ENCODE measurements around the gene TRIP10.
"Not testable (repeated sequence)": the region's sequence is repeated elsewhere in the genome, so short reads cannot be mapped to it uniquely, and the experiment has no call there.

The TRIP10 gene

GRCh38 chr19:6769006-6769619 is 29.6 kb downstream of the TRIP10 start:
- DNase-seq, result no peak

GRCh38 chr19:6771648-6772027 is 32.2 kb downstream of the TRIP10 start:
- not testable (repeated sequence) for DNase-seq

- DNase-seq, result no peak
These were observed 32.8 kb downstream of the TRIP10 start, which contains the start of gene VAV1 for GRCh38 chr19:6772028-6772865. VAV1 (plus strand) TSS chr19:6772708; CDS start chr19:6772808, 100 bp downstream.

DNA sequence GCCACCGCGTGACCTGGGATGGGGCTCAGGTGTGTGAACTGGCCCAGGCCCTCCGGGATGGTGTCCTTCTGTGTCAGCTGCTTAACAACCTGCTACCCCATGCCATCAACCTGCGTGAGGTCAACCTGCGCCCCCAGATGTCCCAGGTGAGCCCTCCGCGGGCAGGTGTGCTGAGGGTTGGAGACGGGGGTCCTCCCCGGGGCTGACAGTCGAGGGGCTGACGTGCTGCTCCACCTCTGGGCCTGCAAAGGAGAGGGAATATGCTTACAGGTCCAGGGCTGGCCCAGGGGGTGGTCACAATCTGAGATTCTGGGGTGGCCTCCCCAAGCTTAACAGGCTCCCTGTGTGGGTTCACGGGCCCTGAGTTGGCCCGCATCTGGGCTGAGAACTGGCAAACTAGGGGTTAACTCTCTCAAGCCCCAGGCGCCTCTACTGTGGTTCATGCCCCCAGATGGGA is 33.4 kb downstream of the TRIP10 start:
- DNase-seq, result no peak

GRCh38 chr19:6773323-6773931 is 33.9 kb downstream of the TRIP10 start:
- no peak for DNase-seq

DNA sequence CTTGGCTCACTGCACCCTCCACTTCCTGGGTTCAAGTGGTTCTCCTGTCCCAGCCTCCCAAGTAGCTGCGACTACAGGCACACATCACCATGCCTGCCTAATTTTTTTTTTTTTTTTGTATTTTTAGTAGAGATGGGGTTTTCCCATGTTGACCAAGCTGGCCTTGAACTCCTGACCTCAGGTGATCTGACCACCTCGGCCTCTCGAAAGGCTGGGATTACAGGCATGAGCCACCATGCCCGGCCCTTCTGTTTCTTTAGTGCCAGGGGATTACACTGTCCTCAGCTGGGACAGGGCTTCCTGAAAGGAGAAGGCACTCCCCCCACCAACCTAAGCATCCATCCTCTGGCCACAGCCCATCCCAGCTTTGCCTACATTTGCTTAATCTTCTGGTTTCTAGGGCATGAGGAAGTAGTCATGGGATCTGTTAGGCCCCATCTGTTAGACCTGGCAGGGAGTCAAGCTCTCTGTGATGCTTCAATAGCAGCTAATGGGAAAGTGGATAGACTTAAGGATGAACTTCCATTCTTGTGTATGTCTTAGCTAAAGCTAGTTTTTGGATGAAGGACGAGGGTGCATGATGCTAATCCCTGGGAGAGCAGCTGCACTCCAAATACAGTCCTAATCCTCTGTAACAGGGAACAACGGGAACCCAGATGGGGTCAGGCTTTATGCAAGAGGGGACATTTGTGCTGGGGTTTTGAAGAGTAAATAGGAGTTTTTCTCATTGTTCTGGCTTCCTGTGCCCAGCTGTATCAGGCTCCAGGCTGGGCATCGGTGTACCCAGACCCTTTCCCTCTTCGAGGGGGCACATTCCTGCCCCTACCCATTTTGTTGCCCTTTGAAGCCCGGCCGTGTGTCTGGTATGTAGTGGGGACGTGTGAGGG is 35.6 kb downstream of the TRIP10 start:
- DNase-seq, result no peak

- DNase-seq, result not testable (repeated sequence)
These were observed 36.6 kb downstream of the TRIP10 start for GRCh38 chr19:6776045-6776444.

DNA sequence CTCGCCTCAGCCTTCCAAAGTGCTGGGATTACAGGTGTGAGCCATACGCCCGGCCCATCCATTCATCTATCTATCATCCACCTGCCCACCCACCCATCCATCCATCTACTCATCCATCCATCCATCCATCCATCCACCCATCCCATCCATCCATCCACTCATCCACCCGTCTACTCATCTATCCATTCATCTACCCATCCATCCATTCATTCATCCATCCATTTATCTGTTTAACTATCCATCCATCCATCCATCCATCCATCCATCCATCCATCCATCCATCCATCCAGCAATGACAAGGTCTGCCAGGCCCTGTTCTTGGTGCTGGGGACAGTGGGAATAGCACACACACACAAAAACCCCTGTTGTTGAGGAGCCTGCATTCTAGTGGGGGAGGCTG is 37.5 kb downstream of the TRIP10 start:
- no peak for DNase-seq

- DNase-seq, result no peak
These were observed 38.0 kb downstream of the TRIP10 start for GRCh38 chr19:6777434-6777833.

DNA sequence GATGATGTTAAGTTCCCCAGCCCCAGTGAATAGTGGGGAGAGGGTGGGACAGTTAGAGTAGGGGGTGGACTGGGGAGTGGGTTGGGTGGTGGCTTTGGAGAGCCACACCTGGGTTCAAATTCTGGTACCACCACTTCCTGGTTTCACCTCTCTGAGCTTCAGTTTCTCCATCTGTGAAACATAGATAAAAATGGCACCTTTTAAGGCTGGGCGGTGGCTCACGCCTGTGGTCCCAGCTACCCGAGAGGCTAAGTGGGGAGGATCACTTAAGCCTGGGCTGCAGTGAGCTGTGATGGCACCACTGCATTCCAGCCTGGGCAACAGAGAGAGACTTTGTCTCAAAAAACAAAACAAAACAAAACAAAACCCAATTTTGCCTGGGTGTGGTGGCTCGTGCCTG is 38.9 kb downstream of the TRIP10 start:
- DNase-seq, result no peak

- DNase-seq, result no peak
These were observed 39.7 kb downstream of the TRIP10 start for GRCh38 chr19:6779206-6779605.

DNA sequence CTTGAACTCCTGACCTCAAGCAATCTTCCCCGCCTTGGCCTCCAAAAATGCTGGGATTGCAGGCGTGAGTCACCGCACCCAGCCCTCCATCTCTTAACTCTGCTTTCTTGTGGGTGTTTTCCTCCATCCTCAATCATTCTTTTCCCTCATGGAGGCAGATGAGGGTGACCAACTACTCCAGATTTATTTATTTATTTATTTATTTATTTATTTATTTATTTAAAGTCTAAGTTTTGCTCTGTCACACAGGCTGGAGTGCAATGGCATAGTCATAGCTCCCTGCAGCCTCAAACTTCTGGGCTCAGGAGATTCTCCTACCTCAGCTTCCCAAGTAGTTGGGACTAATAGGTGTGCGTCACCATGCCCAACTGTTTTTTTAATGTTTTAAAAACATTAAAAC is 47.9 kb downstream of the TRIP10 start:
- no peak for DNase-seq

DNA sequence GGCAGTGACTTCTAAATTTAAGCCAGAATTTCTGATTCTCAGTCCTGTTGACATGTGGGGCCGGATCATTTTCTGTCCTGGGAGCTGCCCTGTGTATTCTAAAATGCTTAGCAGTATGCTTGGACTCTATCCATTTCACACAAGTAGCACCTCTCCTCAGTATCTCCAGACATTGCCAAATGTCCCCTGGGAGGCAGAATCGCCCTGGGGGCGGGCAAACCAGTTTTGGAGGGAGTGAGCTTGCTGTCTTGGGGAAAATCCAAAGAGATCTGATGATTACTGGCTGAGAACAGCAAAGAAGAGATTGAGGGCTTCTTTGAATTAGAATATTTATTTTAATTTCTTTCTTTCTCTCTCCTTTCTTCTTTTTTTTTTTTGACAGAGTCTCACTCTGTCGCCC is 49.4 kb downstream of the TRIP10 start:
- DNase-seq, result no peak

DNA sequence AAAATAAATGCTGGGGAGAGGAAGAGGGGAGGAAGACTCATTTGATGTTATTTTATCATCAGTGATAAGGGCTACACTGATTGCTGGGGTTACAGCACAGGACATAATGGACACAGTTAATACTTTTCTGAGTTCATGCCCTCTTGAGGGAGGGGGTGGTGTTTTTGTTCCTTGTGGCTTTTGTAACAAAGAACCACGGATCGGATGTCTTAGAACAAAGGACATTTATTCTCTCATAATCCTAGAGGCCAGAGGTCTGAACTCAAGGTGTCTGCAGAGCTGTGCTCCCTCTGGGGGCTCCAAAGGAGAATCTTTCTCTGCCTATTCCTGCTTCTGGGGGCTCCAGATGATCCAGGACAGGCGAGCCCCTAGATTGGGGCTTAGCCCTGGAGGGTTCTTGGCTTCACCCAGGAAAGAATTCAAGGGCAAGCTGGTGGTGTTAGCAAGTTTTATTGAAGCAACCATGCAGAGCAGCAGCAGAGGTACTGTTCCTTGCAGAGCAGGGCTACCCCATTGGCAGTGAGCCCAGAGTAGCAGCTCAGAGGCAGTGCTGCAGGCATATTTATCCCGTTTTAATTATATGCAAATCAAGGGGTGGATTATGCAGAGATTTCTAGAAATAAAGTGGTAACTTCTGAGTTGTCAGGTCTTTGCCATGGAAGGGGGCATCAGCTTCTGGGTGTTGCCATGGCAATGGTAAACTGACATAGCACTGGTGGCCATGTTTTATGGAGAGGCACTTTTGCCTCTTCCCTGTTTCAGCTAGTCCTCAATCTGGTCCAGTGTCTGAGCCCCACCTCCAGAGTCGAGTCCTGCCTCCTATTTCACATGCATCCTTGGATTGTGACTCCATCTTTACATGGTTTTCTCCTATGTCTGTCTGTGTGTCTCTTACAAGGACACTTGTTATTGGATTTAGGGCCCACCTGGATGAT is 51.0 kb downstream of the TRIP10 start:
- DNase-seq, result no peak

DNA sequence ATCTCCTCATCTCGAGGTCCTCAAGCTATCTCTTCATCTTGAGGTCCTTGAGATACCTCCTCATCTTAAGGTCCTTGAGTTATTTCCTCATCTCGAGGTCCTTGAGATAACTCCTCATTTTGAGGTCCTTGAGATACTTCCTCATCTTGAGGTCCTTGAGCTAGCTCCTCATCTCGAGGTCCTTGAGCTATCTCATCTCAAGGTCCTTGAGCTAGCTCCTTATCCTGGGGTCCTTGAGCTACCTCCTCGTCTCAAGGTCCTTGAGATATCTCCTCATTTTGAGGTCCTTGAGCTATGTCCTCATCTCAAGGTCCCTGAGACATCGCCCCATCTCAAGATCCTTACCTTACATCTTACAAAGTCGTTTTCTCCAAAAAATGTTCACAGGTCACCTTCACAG is 51.8 kb downstream of the TRIP10 start:
- no peak for DNase-seq

DNA sequence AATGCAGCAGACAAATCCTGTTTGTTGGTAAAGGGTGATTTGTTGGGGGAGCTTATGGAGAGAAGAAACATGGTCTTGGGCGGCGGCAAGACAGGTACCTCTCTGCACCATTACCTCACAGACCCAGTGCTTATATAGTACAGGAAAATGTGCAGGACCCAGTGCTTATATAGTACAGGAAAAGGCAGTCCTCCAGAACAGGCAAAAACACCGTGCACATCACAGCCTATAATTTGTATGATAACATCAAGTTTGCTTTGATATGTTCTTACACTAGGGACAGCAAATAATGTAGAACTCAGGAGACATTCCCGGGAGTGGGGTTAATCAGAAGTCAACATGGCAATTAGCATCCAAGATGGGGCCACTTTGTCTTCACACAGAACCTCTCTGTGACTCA is 53.9 kb downstream of the TRIP10 start:
- DNase-seq, result no peak

DNA sequence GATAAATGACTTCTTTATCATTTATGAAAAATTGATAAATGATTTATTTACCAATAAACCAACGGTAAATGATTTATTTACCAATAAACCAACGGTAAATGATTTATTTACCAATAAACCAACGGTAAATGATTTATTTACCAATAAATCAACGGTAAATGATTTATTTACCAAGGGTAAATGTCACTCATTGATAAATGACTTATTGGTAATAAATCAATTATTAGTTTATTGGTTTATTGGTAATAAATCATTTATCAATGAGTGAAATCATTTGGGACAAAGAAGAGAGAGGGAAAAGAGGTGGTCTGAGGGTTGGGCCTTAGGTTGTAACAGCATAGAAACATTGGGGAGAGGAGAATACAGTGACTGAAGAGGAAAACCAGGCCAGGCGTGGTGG is 54.5 kb downstream of the TRIP10 start:
- no peak for DNase-seq

- DNase-seq, result no peak
These were observed 55.4 kb downstream of the TRIP10 start for GRCh38 chr19:6794686-6795431.

DNA sequence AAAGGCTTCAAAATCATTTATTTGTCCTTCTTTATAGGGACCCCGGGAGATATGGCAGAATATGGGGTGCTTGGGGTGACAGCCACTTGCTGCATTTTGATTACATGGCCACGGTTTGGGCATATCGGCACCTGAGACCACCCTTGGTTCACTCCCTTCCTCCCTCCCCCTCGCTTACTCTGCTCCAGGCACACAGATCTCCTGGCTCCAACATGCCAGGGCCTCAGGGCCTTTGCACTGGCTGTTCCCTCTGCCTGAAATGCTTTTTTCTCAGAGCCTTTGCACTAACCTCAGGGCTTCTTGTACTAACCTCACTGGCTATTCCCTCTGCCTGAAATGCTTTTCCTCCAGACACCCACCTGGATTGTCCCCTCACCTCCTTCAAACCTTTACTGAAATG is 56.8 kb downstream of the TRIP10 start:
- DNase-seq, result no peak

GRCh38 chr19:6797646-6798045 is 58.2 kb downstream of the TRIP10 start:
- no peak for DNase-seq

DNA sequence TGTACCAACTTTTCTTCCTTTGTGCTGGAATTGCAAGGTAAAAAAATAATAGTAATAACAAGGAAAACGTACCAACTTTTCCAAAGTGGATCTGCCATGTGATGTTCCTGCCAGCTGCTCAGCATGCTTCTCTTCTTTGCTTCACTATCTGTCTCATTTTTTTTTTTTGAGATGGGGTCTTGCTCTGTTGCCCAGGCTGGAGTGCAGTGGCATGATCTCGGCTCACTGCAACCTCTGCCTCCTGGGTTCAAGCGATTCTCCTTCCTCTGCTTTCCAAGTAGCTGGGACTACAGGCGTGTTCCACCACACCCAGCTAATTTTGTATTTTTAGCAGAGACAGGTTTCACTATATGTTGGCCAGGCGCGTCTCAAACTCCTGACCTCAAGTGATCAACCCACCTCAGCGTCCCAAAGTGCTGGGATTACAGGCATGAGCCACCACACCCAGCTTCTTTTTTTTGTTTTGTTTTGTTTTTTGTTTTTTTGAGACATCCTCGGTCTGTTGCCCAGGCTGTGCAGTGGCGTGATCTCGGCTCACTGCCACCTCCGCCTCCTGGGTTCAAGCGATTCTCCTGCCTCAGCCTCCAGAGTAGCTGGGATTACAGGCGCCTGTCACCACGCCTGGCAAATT is 60.8 kb downstream of the TRIP10 start:
- DNase-seq, result not testable (repeated sequence)

Measured in NCI-H1694 (cell line).